H1 (cell line): ENCODE data around the gene SCGB1C2.
"Not testable (repeated sequence)": the region's sequence is repeated elsewhere in the genome, so short reads cannot be mapped to it uniquely, and the experiment has no call there.

Experiments
- CEBPB ChIP-seq: IDR thresholded peaks from 2 replicates; pipeline ENCODE4 v1.6.1; 2012; ENCODE audit warnings: low read depth, low read length
- CTCF ChIP-seq, 3 experiments: IDR thresholded peaks; 1 replicate in 2 of 3; 2 replicates in 1 of 3; pipeline versions ENCODE4 v1.5.1 to v1.6.1; 2011; ENCODE audit warnings: low read length in 3 of 3, mild to moderate bottlenecking in 3 of 3, inconsistent platforms in 2 of 3, low read depth in 1 of 3, moderate library complexity in 1 of 3; ENCODE audit not compliant: insufficient read depth in 1 of 3; ENCODE audit errors: control extremely low read depth in 1 of 3
- EGR1 ChIP-seq: IDR thresholded peaks from 2 replicates; pipeline ENCODE4 v1.6.1; 2011; ENCODE audit warnings: low read depth, low read length, borderline replicate concordance
- FOSL1 ChIP-seq: IDR thresholded peaks from 2 replicates; pipeline ENCODE4 v1.6.1; 2011; ENCODE audit warnings: mild to moderate bottlenecking, low read depth, low read length, moderate library complexity; ENCODE audit not compliant: insufficient read depth
- HDAC6 ChIP-seq: IDR thresholded peaks from one replicate; pipeline ENCODE4 v1.7.1; 2012; ENCODE audit warnings: low read depth, mild to moderate bottlenecking, inconsistent platforms, low read length, moderate library complexity
- JUND ChIP-seq: IDR thresholded peaks from 2 replicates; pipeline ENCODE4 v1.6.1; 2011; ENCODE audit warnings: mild to moderate bottlenecking, improper control_type of control experiment, low read length
- MAX ChIP-seq: IDR thresholded peaks from 2 replicates; pipeline ENCODE4 v1.6.1; 2012; ENCODE audit warnings: inconsistent platforms
- RAD21 ChIP-seq, 2 experiments: IDR thresholded peaks in 1 of 2; conservative IDR thresholded peaks in 1 of 2; 2 replicates each; pipeline ENCODE4 v1.6.1; 2011; ENCODE audit warnings: low read depth in 2 of 2, low read length in 2 of 2, improper control_type of control experiment in 1 of 2, inconsistent platforms in 1 of 2, mild to moderate bottlenecking in 1 of 2, moderate library complexity in 1 of 2
- SUZ12 ChIP-seq: fragments of 200-600 bp; sonication (generic); IDR thresholded peaks from 2 replicates; pipeline ENCODE4 v1.6.1; 2012; ENCODE audit warnings: mild to moderate bottlenecking, inconsistent platforms, low read length, moderate library complexity, mixed read lengths
- YY1 ChIP-seq: IDR thresholded peaks from 2 replicates; pipeline ENCODE4 v1.6.1; 2011; ENCODE audit warnings: low read depth, mild to moderate bottlenecking, low read length

- not testable (repeated sequence) for TF ChIP-seq EGR1; HDAC6; CTCF (IDR thresholded peaks at IDR 0.05; ENCODE audit: control extremely low read depth in 1 of 3, insufficient read depth in 1 of 3, low read depth in 1 of 3, low read length in 3 of 3); YY1; MAX; CEBPB; RAD21 (IDR thresholded peaks at IDR 0.05 in 1 of 2, conservative IDR thresholded peaks at IDR 0.05 in 1 of 2; ENCODE audit: low read depth in 2 of 2, low read length in 2 of 2); SUZ12; FOSL1; JUND
Observed at GRCh38 chr17:135895-136294, 1.5 kb upstream of the SCGB1C2 start.
